SK-N-SH (cell line): Measurements from ENCODE around the gene ATF4. TPM values are rescaled to one million over a fixed set of nuclear protein-coding genes. Genes with fewer than 3 reads are reported as not detected.
A peak's percentile ranks its signal among the peaks of the same experiment; 100 is the strongest.

Experiments
- CTCF ChIA-PET: fragments of 300-600, 350-600 bp; formaldehyde crosslinking; extraction: SDS; loops from one replicate; lab custom pipeline; 2021; lab: Yijun Ruan, JAX
- POLR2A ChIA-PET: fragments of 350-600 bp; sonication (Branson Sonifier 250); formaldehyde crosslinking; extraction: SDS; loops from one replicate; lab custom pipeline; 2020; ENCODE audit warnings: antibody characterized with exemption, inconsistent platforms; lab: Yijun Ruan, JAX
- DNase-seq: peaks from one replicate; pipeline ENCODE4 v3.0.0; 2012
- H2AFZ ChIP-seq: fragments of 200-600 bp; sonication (generic); 2 replicates; pipeline ENCODE4 v1.8.1; 2016; ENCODE audit warnings: antibody characterized with exemption, mild to moderate bottlenecking, low read depth
- H3F3A ChIP-seq: fragments of 200-600 bp; sonication (generic); replicated peaks from 2 replicates; pipeline ENCODE3; 2016; ENCODE audit warnings: antibody characterized with exemption, mild to moderate bottlenecking; ENCODE audit not compliant: insufficient read depth
- H3K27ac ChIP-seq, 2 experiments: fragments of 200-500 bp in 1 of 2; fragments of 200-600 bp in 1 of 2; sonication (Bioruptor generic) in 1 of 2; sonication (generic), shearing (Covaris generic) in 1 of 2; 2 replicates each; pipeline versions ENCODE4 v1.5.1 to v1.6.1; 2014 to 2016; ENCODE audit warnings: low read depth in 2 of 2, inconsistent platforms in 1 of 2, low read length in 1 of 2, mild to moderate bottlenecking in 1 of 2, mixed read lengths in 1 of 2
- H3K27me3 ChIP-seq: fragments of 200-600 bp; sonication (generic), shearing (Covaris generic); 2 replicates; pipeline ENCODE4 v1.6.1; 2016; ENCODE audit warnings: mixed run types; ENCODE audit not compliant: insufficient read depth
- H3K36me3 ChIP-seq, 2 experiments: fragments of 200-500 bp in 1 of 2; fragments of 200-600 bp in 1 of 2; sonication (Bioruptor generic) in 1 of 2; sonication (generic) in 1 of 2; replicated peaks in 1 of 2; 2 replicates each; pipeline versions ENCODE3 to v1.5.1; 2014 to 2016; ENCODE audit warnings: low read length in 1 of 2, mild to moderate bottlenecking in 1 of 2; ENCODE audit not compliant: insufficient read depth in 2 of 2, control insufficient read depth in 1 of 2
- H3K4me1 ChIP-seq, 2 experiments: fragments of 200-500 bp in 1 of 2; fragments of 200-600 bp in 1 of 2; sonication (Bioruptor generic) in 1 of 2; sonication (generic), shearing (Covaris generic) in 1 of 2; 2 replicates each; pipeline versions ENCODE4 v1.5.1 to v1.6.1; 2014 to 2016; ENCODE audit warnings: low read depth in 1 of 2, low read length in 1 of 2, mixed run types in 1 of 2; ENCODE audit not compliant: insufficient read depth in 2 of 2, control insufficient read depth in 1 of 2
- H3K4me2 ChIP-seq: fragments of 200-600 bp; sonication (generic), shearing (Covaris generic); 2 replicates; pipeline ENCODE4 v1.6.1; 2017; ENCODE audit warnings: mixed run types
- H3K4me3 ChIP-seq, 2 experiments: fragments of 200-500 bp in 1 of 2; fragments of 200-600 bp in 1 of 2; sonication (Bioruptor generic) in 1 of 2; sonication (generic), shearing (Covaris generic) in 1 of 2; 2 replicates each; pipeline versions ENCODE4 v1.5.1 to v1.8.1; 2014 to 2016; ENCODE audit warnings: low read depth in 2 of 2, inconsistent platforms in 1 of 2, low read length in 1 of 2, mild to moderate bottlenecking in 1 of 2, mixed read lengths in 1 of 2, moderate library complexity in 1 of 2
- H3K79me2 ChIP-seq: fragments of 200-600 bp; sonication (generic); 2 replicates; pipeline ENCODE4 v1.8.1; 2017; ENCODE audit warnings: mild to moderate bottlenecking; ENCODE audit not compliant: insufficient read depth
- H3K9ac ChIP-seq: fragments of 200-600 bp; sonication (generic); 2 replicates; pipeline ENCODE4 v1.6.1; 2017; ENCODE audit warnings: mixed run types
- H3K9me2 ChIP-seq: fragments of 200-600 bp; sonication (generic); 2 replicates; pipeline ENCODE4 v1.6.1; 2017; ENCODE audit warnings: mixed run types
- H3K9me3 ChIP-seq: fragments of 200-600 bp; sonication (generic); 2 replicates; pipeline ENCODE4 v1.6.1; 2017; ENCODE audit warnings: mixed run types, mild to moderate bottlenecking, moderate library complexity
- H4K20me1 ChIP-seq: fragments of 200-600 bp; sonication (generic); 2 replicates; pipeline ENCODE4 v1.6.1; 2017; ENCODE audit warnings: mild to moderate bottlenecking, mixed run types; ENCODE audit not compliant: insufficient read depth
- CHD2 ChIP-seq: fragments of 150-350 bp; IDR thresholded peaks from 2 replicates; pipeline ENCODE4 v1.6.1; 2018; ENCODE audit warnings: low read length; ENCODE audit not compliant: partially characterized antibody
- EP300 ChIP-seq, 2 experiments: IDR thresholded peaks; 2 replicates each; pipeline versions ENCODE4 v1.4.0 to v1.6.1; 2012; ENCODE audit warnings: borderline replicate concordance in 1 of 2, low read depth in 1 of 2, low read length in 1 of 2
- EZH2phosphoT487 ChIP-seq: fragments of 200-600 bp; sonication (generic); IDR thresholded peaks from 2 replicates; pipeline ENCODE4 v1.6.1; 2017; ENCODE audit warnings: low read depth, mixed run types, mild to moderate bottlenecking, antibody characterized with exemption, moderate library complexity, borderline replicate concordance
- FOXM1 ChIP-seq: IDR thresholded peaks from 2 replicates; pipeline ENCODE4 v1.4.0; 2012; ENCODE audit warnings: low read depth, mild to moderate bottlenecking
- GABPA ChIP-seq: IDR thresholded peaks from 2 replicates; pipeline ENCODE4 v1.4.0; 2012; ENCODE audit warnings: low read depth, mild to moderate bottlenecking
- JUND ChIP-seq: IDR thresholded peaks from 2 replicates; pipeline ENCODE4 v1.4.0; 2012
- NFIC ChIP-seq: IDR thresholded peaks from 2 replicates; pipeline ENCODE4 v1.4.0; 2012; ENCODE audit warnings: borderline replicate concordance
- POLR2AphosphoS5 ChIP-seq: IDR thresholded peaks from 2 replicates; pipeline ENCODE4 v1.6.1; 2012; ENCODE audit warnings: low read depth, low read length
- RCOR1 ChIP-seq: fragments of 150-350 bp; IDR thresholded peaks from 2 replicates; pipeline ENCODE4 v1.6.1; 2017; ENCODE audit warnings: antibody characterized with exemption, low read length
- TCF12 ChIP-seq: IDR thresholded peaks from 2 replicates; pipeline ENCODE4 v1.4.0; 2012
- YY1 ChIP-seq: IDR thresholded peaks from 2 replicates; pipeline ENCODE4 v1.4.0; 2012; ENCODE audit warnings: low read depth, mild to moderate bottlenecking
- WGBS: methylation state at CpG from one replicate; pipeline ENCODE4 v1.1.6; 2017; ENCODE audit warnings: low lambda C conversion rate; 5-methylcytosine and 5-hydroxymethylcytosine counted together
- polyA plus RNA-seq, 3 experiments: library from polyadenylated mRNA; depleted of rRNA; stranded (reverse); fragments of >200 nt; gene quantifications; 2 replicates each; pipeline ENCODE4 v1.2.3, GENCODE V29; 2012
- TF ChIP-seq, protein P1 (sequence below): IDR thresholded peaks from 2 replicates; pipeline ENCODE4 v1.4.0; 2012; ENCODE audit warnings: low read depth, borderline replicate concordance
- TF ChIP-seq, protein P2 (sequence below): IDR thresholded peaks from 2 replicates; pipeline ENCODE4 v1.4.0; 2012; ENCODE audit warnings: low read depth

The ATF4 gene
- polyA plus RNA-seq, 1 of the 3 experiments (the other 2 are of a cell fraction), result 375 TPM

DNA sequence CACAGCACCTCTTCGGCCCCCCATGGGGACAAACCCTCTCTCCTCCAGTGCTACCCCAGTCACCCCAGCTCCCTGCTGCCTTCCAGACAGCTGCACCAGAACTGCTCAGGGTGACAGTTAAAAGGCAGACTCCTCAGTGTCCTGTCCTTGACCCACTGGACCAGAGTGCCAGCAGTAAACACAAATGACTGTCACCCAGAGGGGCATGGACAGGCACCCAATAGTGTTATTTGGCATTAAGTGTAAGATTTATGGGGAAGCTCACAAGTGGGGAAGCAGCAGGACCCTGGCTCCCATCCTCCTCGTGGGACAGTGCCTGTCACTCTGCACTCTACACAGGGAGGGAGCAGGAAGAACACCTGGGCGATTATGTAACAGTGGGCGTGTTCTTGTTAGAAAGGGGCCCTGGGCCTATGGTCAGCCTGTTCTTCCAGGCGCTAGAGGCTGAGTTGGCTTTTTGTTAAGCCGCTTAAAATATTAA is 7.2 kb downstream of the ATF4 start:
- Histone ChIP-seq H3F3A (peaks cover 21% of the 10 kb centered on the region), H3K9me3 (no peaks in the 10 kb centered on the region), H3K27me3 (no peaks in the 10 kb centered on the region), H3K9me2 (no peaks in the 10 kb centered on the region), H3K27ac (no peak overlapping the region), H3K4me2 (no peak overlapping the region), H3K4me3 (no peak overlapping the region), H3K9ac (no peak overlapping the region), H2AFZ (no peak overlapping the region), H3K4me1 (peaks cover 4 to 37% of the 10 kb centered on the region in 2 experiments; a peak in 2 of 4 replicates), H3K36me3 (peaks cover 1 to 21% of the 10 kb centered on the region in 2 experiments), H4K20me1 (peaks cover 50% of the 10 kb centered on the region), H3K79me2 (peaks cover 36% of the 10 kb centered on the region)
- no CpG with 5 or more reads among the region's 6 CpGs for WGBS
- ChIA-PET POLR2A (no interaction called here), CTCF (interaction anchor here (1.2 kb wide), 1 partner anchor 31 kb away, joined by 3 read pairs; no protein-coding TSS in a partner anchor)
- DNase-seq, result no peak
- TF ChIP-seq JUND (no peak), POLR2AphosphoS5 (no peak), GABPA (no peak), YY1 (no peak), CHD2 (no peak), NFIC (no peak), RCOR1 (no peak), EZH2phosphoT487 (no peak)
- TF ChIP-seq, protein P1, sequence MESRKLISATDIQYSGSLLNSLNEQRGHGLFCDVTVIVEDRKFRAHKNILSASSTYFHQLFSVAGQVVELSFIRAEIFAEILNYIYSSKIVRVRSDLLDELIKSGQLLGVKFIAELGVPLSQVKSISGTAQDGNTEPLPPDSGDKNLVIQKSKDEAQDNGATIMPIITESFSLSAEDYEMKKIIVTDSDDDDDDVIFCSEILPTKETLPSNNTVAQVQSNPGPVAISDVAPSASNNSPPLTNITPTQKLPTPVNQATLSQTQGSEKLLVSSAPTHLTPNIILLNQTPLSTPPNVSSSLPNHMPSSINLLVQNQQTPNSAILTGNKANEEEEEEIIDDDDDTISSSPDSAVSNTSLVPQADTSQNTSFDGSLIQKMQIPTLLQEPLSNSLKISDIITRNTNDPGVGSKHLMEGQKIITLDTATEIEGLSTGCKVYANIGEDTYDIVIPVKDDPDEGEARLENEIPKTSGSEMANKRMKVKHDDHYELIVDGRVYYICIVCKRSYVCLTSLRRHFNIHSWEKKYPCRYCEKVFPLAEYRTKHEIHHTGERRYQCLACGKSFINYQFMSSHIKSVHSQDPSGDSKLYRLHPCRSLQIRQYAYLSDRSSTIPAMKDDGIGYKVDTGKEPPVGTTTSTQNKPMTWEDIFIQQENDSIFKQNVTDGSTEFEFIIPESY, result no peak

DNA sequence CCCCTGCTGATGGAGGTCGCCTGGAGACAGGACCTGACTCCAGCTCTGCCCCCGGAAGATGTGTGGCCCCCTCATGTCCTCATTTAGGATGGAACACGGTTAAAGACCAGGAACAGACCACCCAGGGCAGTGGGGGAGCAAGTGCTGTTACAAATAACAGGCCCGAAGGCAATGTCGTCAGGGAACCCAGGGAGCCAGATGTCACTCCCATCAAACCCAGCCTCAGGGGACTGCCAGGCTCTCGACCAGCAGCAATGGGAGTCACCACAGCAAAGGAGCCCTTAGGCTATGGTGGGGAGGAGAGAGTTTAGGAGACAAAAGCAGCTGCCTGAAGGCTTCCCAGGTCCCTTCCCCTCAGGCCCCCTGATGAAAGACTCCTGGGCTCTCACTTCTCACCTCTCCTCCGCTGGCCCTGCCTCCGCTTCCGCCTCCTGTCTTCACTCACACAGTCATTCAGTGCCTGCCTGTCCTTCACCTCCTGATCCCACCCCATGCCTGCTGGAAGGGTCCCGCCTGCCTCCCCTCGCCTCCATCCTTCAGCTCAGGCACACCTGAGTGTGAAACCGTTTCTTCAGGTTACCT is 7.8 kb downstream of the ATF4 start:
- no peak overlapping the region for H3K4me2 ChIP-seq
- H3K9me3 ChIP-seq, result no peaks in the 10 kb centered on the region
- no peaks in the 10 kb centered on the region for H3K27me3 ChIP-seq
- peaks cover 30% of the 10 kb centered on the region for H3K79me2 ChIP-seq
- peaks cover 14% of the 10 kb centered on the region for H3F3A ChIP-seq
- H3K36me3 ChIP-seq, result peaks cover 0 to 14% of the 10 kb centered on the region in 2 experiments
- peaks cover 44% of the 10 kb centered on the region for H4K20me1 ChIP-seq
- no peak overlapping the region for H2AFZ ChIP-seq
- H3K9me2 ChIP-seq, result no peaks in the 10 kb centered on the region
- WGBS, result 89% methylated on average over 9 of the region's 12 CpGs
- no peak overlapping the region; a peak in 1 of 4 replicates for H3K27ac ChIP-seq
- ChIA-PET CTCF (interaction anchor here (0.9 to 4.7 kb wide), 15 partner anchors 8 to 509 kb away, joined by 3 to 36 read pairs (median 7); partner anchors contain the start of genes ATF4 and MIEF1), POLR2A (interaction anchor here (0.9 to 1.7 kb wide), 3 partner anchors 12 to 209 kb away, joined by 3 to 9 read pairs (median 3); partner anchors contain the start of genes MIEF1 and RPL3)
- no peak for TF ChIP-seq FOXM1
- TF ChIP-seq YY1, result no peak
- no peak for TF ChIP-seq EP300 (IDR thresholded peaks at IDR 0.05; ENCODE audit: borderline replicate concordance in 1 of 2, low read depth in 1 of 2, low read length in 1 of 2)
- TF ChIP-seq, protein P2, sequence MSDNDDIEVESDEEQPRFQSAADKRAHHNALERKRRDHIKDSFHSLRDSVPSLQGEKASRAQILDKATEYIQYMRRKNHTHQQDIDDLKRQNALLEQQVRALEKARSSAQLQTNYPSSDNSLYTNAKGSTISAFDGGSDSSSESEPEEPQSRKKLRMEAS, result no peak
- no peak for TF ChIP-seq TCF12
- H3K9ac ChIP-seq, result no peak overlapping the region
- DNase-seq, result peak; percentile 20
- peaks cover 4 to 31% of the 10 kb centered on the region in 2 experiments; a peak in 2 of 4 replicates for H3K4me1 ChIP-seq
- H3K4me3 ChIP-seq, result no peak overlapping the region
